OCI-LY3 (cell line): ENCODE measurements around the gene TAMM41.

Source experiments
- EZH2phosphoT487 ChIP-seq: fragments of 200-600 bp; shearing (Covaris generic); IDR thresholded peaks from 2 replicates; pipeline ENCODE4 v1.6.1; 2018; ENCODE audit warnings: antibody characterized with exemption, mixed run types, low read depth
- TF ChIP-seq, protein P1 (sequence below): fragments of 200-600, 300-600 bp; sonication (generic); IDR thresholded peaks from 2 replicates; pipeline ENCODE4 v1.5.1; 2014; ENCODE audit warnings: antibody characterized with exemption, low read length, low read depth

DNA sequence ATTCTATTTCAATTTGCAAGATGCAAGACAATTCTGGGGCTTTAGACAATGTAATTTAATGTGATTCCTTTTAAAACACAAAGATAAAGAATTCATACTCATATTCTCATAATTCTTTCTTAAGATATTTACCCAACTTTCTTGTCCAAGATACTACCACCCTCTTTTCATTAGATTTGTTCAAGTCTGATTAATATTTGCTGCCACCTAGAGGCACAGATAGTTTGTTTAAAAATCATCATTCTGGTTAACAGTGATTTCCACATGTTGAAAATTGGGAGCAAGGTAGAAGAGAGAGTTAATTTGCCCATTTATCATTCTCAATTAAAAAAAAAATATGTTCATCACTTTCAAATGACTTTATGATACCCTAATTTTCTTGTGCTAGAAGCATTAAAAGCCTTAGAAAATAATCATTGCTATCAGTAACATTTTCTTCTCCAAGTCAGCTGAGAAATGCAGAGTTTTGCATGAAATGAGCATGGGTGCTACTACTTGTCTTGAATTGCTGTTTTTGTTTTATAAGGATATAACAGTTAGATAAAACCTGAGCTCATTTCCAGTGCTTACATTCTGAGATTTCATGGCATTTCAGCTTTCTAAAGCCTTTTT lies 11.6 kb downstream of the TAMM41 start:
- TF ChIP-seq, protein P1, sequence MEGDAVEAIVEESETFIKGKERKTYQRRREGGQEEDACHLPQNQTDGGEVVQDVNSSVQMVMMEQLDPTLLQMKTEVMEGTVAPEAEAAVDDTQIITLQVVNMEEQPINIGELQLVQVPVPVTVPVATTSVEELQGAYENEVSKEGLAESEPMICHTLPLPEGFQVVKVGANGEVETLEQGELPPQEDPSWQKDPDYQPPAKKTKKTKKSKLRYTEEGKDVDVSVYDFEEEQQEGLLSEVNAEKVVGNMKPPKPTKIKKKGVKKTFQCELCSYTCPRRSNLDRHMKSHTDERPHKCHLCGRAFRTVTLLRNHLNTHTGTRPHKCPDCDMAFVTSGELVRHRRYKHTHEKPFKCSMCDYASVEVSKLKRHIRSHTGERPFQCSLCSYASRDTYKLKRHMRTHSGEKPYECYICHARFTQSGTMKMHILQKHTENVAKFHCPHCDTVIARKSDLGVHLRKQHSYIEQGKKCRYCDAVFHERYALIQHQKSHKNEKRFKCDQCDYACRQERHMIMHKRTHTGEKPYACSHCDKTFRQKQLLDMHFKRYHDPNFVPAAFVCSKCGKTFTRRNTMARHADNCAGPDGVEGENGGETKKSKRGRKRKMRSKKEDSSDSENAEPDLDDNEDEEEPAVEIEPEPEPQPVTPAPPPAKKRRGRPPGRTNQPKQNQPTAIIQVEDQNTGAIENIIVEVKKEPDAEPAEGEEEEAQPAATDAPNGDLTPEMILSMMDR, result peak; percentile 72
- TF ChIP-seq EZH2phosphoT487, result no peak
